Right lobe of liver (tissue), 6 donors: ENCODE data around the gene PVALB. TPM values are rescaled to one million over a fixed set of nuclear protein-coding genes. Genes with fewer than 3 reads are reported as not detected.
A peak's percentile ranks its signal among the peaks of the same experiment; 100 is the strongest.

Source experiments
- ATAC-seq, 4 donors: fragments of 200-7000 bp; cut with Tn5 transposase; one replicate each; pipeline ENCODE4 v1.9.1; 2020; ENCODE audit warnings: mild to moderate bottlenecking in 4 of 4, moderate library complexity in 4 of 4
- DNase-seq, 3 donors: peaks; one replicate each; pipeline ENCODE4 v3.0.0-alpha.2; 2020
- H3K27ac ChIP-seq, 3 donors: fragments of 200-600 bp; one replicate each; pipeline ENCODE4 v1.8.0; 2022
- H3K27me3 ChIP-seq, 2 donors: fragments of 200-600 bp; one replicate each; pipeline ENCODE4 v1.8.0; 2022
- H3K36me3 ChIP-seq, 4 donors: fragments of 200-600 bp; sonication (generic) in 1 of 4; one replicate each; pipeline versions ENCODE4 v1.5.1 to v1.8.0; 2017 to 2022; ENCODE audit warnings: control low read depth in 1 of 4
- H3K4me1 ChIP-seq, 4 donors: fragments of 200-600 bp; sonication (generic) in 1 of 4; one replicate each; pipeline versions ENCODE4 v1.5.1 to v1.8.0; 2017 to 2022; ENCODE audit warnings: control low read depth in 1 of 4
- H3K4me3 ChIP-seq, 3 donors: fragments of 200-600 bp; one replicate each; pipeline ENCODE4 v1.8.0; 2022
- H3K9me3 ChIP-seq, 4 donors: fragments of 200-600 bp; sonication (generic) in 1 of 4; one replicate each; pipeline versions ENCODE4 v1.5.1 to v1.8.0; 2017 to 2022; ENCODE audit warnings: control low read depth in 1 of 4
- CTCF ChIP-seq, 4 donors: fragments of 200-600 bp in 3 of 4; fragments of 450-650 bp in 1 of 4; IDR thresholded peaks; one replicate each; pipeline versions ENCODE4 v1.5.1 to v1.8.0; 2016 to 2022; ENCODE audit warnings: antibody characterized with exemption in 4 of 4, mild to moderate bottlenecking in 2 of 4
- POLR2A ChIP-seq: fragments of 450-650 bp; IDR thresholded peaks from one replicate; pipeline ENCODE4 v1.6.1; 2017; ENCODE audit warnings: antibody characterized with exemption, mild to moderate bottlenecking
- WGBS: methylation state at CpG from one replicate; pipeline ENCODE4 v1.1.6; 2018; ENCODE audit warnings: low coverage, low lambda C conversion rate; ENCODE audit not compliant: insufficient coverage; ENCODE audit errors: missing lambda C conversion rate; 5-methylcytosine and 5-hydroxymethylcytosine counted together
- intact Hi-C, 2 donors: fragments of 100-400 bp; cut with DNase I; formaldehyde crosslinking; loops; one replicate each; pipeline versions ENCODE4 v1.11.2 to v1.14.1; 2022
- total RNA-seq, 6 experiments: library from RNA; depleted of rRNA in 2 of 6; stranded (reverse); fragments of >200 nt in 2 of 6; fragmentation: NEBNext Ultra II Directional in 3 of 6; extraction: Animal tissue kit (Norgen Biotek cat#: 25700) in 3 of 6; gene quantifications; one replicate each; pipeline versions ENCODE4 v1.1.0 to v1.2.4, GENCODE V29; 2016 to 2023
- donor health status: DM: no; HTN: yes; CAD: no.
- donor health status: DM: no; HTN: no; CAD: no.
- donor health status: DM: no; HTN: no; CAD: no.
- donor health status: DM: no; HTN: yes; CAD: no.
- donor health status: DM: no; HTN: yes; CAD: no.

Gene PVALB
- total RNA-seq, 6 experiments from 2014 or later, result 0.59 to 1.7 (median 1.4) TPM; not detected in 2

GRCh38 chr22:36775586-36775963, 41.3 kb downstream of the PVALB start:
- H3K4me3 ChIP-seq, result peak overlapping the region; percentile 76 to 93 (median 89)
- DNase-seq, result peak in 2 of 3 donors; percentile 48 to 63
- TF ChIP-seq CTCF (IDR thresholded peaks at IDR 0.05), result no peak
- no peak for TF ChIP-seq POLR2A
- intact Hi-C loops, result no loop called here
- no peaks in the 10 kb centered on the region for H3K9me3 ChIP-seq
- peak in 3 of 4 donors; percentile 1 to 5 (median 5) for ATAC-seq
- no peaks in the 10 kb centered on the region for H3K27me3 ChIP-seq
- H3K4me1 ChIP-seq, result peaks cover 0 to 12% (median 2%) of the 10 kb centered on the region in 4 donors
- WGBS, result 0% methylated on average over 6 of the region's 23 CpGs
- H3K36me3 ChIP-seq, result no peaks in the 10 kb centered on the region
- peak overlapping the region; percentile 41 to 77 (median 41) for H3K27ac ChIP-seq

DNA sequence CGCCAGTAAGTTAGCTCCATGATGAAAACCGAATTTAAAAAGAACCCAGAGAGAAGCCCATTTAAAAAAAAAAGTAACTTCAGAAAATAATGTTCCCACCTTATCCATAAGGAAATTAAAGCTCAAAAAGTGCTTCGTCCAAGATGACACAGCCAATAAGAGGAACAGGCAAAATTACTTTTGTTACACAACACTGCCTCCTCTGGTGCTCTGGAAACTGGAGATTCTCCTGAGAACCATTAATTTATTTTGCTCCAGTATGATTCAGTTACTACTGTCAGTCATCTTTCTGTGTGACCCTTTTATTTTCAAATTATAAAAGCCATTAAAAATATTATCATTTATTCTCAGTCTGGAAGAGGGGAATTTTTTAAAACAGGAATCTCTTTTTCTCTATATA, 42.9 kb downstream of the PVALB start:
- Histone ChIP-seq H3K27me3 (no peaks in the 10 kb centered on the region), H3K36me3 (no peaks in the 10 kb centered on the region), H3K4me1 (peaks cover 0 to 12% (median 2%) of the 10 kb centered on the region in 4 donors), H3K27ac (no peak overlapping the region), H3K4me3 (no peak overlapping the region), H3K9me3 (no peaks in the 10 kb centered on the region)
- DNase-seq (no peak), ATAC-seq (no peak)
- WGBS, result 88% methylated on average over 3 of the region's 3 CpGs
- intact Hi-C loops, result no loop called here
- no peak for TF ChIP-seq POLR2A
- peak in 3 of 4 donors; percentile 23 to 29 (median 27) for TF ChIP-seq CTCF (IDR thresholded peaks at IDR 0.05)

GRCh38 chr22:36772451-36772850, 44.4 kb downstream of the PVALB start:
- Histone ChIP-seq H3K27ac (no peak overlapping the region), H3K9me3 (no peaks in the 10 kb centered on the region), H3K4me3 (no peak overlapping the region), H3K4me1 (peaks cover 0 to 12% (median 2%) of the 10 kb centered on the region in 4 donors), H3K27me3 (no peaks in the 10 kb centered on the region), H3K36me3 (no peaks in the 10 kb centered on the region)
- intact Hi-C loops, result no loop called here
- DNase-seq (no peak), ATAC-seq (no peak)
- TF ChIP-seq POLR2A, result no peak
- no peak for TF ChIP-seq CTCF (IDR thresholded peaks at IDR 0.05)
- 91% methylated on average over 8 of the region's 8 CpGs for WGBS

- H3K27ac ChIP-seq, result no peak overlapping the region
- ATAC-seq, result no peak
- no peaks in the 10 kb centered on the region for H3K36me3 ChIP-seq
- H3K4me3 ChIP-seq, result no peak overlapping the region
- no peaks in the 10 kb centered on the region for H3K27me3 ChIP-seq
- 89% methylated on average over 5 of the region's 13 CpGs for WGBS
- intact Hi-C loops, result no loop called here
- H3K9me3 ChIP-seq, result no peaks in the 10 kb centered on the region
- no peak for TF ChIP-seq CTCF (IDR thresholded peaks at IDR 0.05)
- TF ChIP-seq POLR2A, result no peak
- peaks cover 0 to 7% (median under 1%) of the 10 kb centered on the region in 4 donors for H3K4me1 ChIP-seq
- no peak for DNase-seq
Observed at GRCh38 chr22:36771356-36772063, 45.3 kb downstream of the PVALB start.
